SK-N-SH (cell line): ENCODE data around the gene MYB.

ENCODE experiments used
- CTCF ChIP-seq: fragments of 200-600 bp; sonication (generic); IDR thresholded peaks from 2 replicates; pipeline ENCODE4 v1.6.1; 2017; ENCODE audit warnings: antibody characterized with exemption, mild to moderate bottlenecking, moderate library complexity
- EP300 ChIP-seq, 2 experiments: IDR thresholded peaks; 2 replicates each; pipeline versions ENCODE4 v1.4.0 to v1.6.1; 2012; ENCODE audit warnings: borderline replicate concordance in 1 of 2, low read depth in 1 of 2, low read length in 1 of 2
- IRF3 ChIP-seq: fragments of 150-350 bp; IDR thresholded peaks from 2 replicates; pipeline ENCODE4 v1.6.1; 2016; ENCODE audit warnings: mild to moderate bottlenecking, low read depth, low read length
- JUND ChIP-seq: IDR thresholded peaks from 2 replicates; pipeline ENCODE4 v1.4.0; 2012
- MAX ChIP-seq: IDR thresholded peaks from 2 replicates; pipeline ENCODE4 v1.4.0; 2012; ENCODE audit warnings: low read depth
- POLR2AphosphoS5 ChIP-seq: IDR thresholded peaks from 2 replicates; pipeline ENCODE4 v1.6.1; 2012; ENCODE audit warnings: low read depth, low read length
- RCOR1 ChIP-seq: fragments of 150-350 bp; IDR thresholded peaks from 2 replicates; pipeline ENCODE4 v1.6.1; 2017; ENCODE audit warnings: antibody characterized with exemption, low read length
- RFX5 ChIP-seq: IDR thresholded peaks from 2 replicates; pipeline ENCODE4 v1.6.1; 2012; ENCODE audit warnings: mild to moderate bottlenecking, improper control_type of control experiment, low read length
- SIN3A ChIP-seq: IDR thresholded peaks from 2 replicates; pipeline ENCODE4 v1.6.1; 2012; ENCODE audit warnings: low read depth, mild to moderate bottlenecking, low read length, moderate library complexity, borderline replicate concordance
- SMC3 ChIP-seq: IDR thresholded peaks from 2 replicates; pipeline ENCODE4 v1.6.1; 2012; ENCODE audit warnings: low read depth, low read length, improper control_type of control experiment
- TCF12 ChIP-seq: IDR thresholded peaks from 2 replicates; pipeline ENCODE4 v1.4.0; 2012
- TEAD4 ChIP-seq: IDR thresholded peaks from 2 replicates; pipeline ENCODE4 v1.4.0; 2012; ENCODE audit warnings: mild to moderate bottlenecking, borderline replicate concordance; ENCODE audit not compliant: insufficient read depth
- USF2 ChIP-seq: fragments of 150-350 bp; IDR thresholded peaks from 2 replicates; pipeline ENCODE4 v1.6.1; 2017; ENCODE audit warnings: antibody characterized with exemption, low read length, low read depth, borderline replicate concordance
- ZBTB33 ChIP-seq: IDR thresholded peaks from 2 replicates; pipeline ENCODE4 v1.4.0; 2012; ENCODE audit warnings: low read depth, borderline replicate concordance

GRCh38 chr6:135236319-135236718 lies 55.2 kb downstream of the MYB start:
- no peak for TF ChIP-seq CTCF
- TF ChIP-seq SIN3A: no peak
- no peak for TF ChIP-seq TCF12
- TF ChIP-seq POLR2AphosphoS5: no peak
- TF ChIP-seq USF2: no peak
- TF ChIP-seq SMC3: no peak
- TF ChIP-seq MAX: no peak
- TF ChIP-seq RCOR1: no peak
- no peak for TF ChIP-seq JUND
- TF ChIP-seq EP300 (IDR thresholded peaks at IDR 0.05; ENCODE audit: borderline replicate concordance in 1 of 2, low read depth in 1 of 2, low read length in 1 of 2): no peak
- TF ChIP-seq IRF3: no peak
- no peak for TF ChIP-seq ZBTB33
- no peak for TF ChIP-seq RFX5
- no peak for TF ChIP-seq TEAD4
